GM19438 (cell line): ENCODE results near the gene POC1B.
A peak's percentile ranks its signal among the peaks of the same experiment; 100 is the strongest.

ENCODE experiments used
- ATAC-seq: cut with Tn5 transposase; IDR thresholded peaks from one replicate; pipeline ENCODE4 v1.9.1; 2021; ENCODE audit warnings: low read depth; ENCODE audit not compliant: unreplicated experiment

Gene POC1B

DNA sequence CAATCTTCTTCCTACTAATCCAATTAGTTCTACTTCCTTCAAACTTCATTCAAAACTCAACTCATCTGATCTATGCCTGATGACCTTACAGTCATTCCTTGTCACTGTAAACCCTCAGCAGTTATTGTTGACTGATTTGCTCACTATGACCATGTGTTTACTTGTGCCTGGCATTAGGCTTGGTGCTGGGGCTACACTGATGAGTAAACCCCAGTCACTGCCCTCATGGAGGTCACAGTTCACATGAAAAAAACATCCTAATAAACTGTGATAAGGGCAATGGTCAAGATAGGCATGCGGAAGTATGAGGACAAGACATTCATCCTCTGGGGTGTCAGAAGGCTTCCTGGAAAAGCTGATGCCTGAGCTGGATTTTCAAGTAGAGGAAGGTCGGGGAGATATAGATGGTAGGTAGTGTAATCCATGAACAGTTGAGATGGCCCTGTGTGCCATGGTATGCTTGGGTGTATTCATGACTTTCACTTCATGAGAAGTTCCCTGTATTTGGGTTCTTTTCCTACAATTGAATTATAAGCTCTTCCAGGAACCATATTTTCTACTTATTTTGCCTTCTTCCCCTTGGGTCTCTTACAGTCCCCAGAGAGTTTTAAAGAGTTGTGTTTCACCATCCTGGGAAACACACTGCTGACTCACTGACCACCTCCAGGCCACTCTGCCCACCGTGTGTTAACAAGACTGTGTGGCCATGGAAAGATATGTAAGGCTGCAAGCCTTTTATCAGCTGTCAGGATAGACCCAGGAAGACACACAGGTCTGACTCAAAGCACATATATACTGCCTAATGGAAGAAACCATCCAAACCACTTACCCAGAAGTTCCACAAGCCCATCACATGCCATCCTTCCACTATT lies 134.8 kb downstream of the POC1B start:
- ATAC-seq = no peak

DNA sequence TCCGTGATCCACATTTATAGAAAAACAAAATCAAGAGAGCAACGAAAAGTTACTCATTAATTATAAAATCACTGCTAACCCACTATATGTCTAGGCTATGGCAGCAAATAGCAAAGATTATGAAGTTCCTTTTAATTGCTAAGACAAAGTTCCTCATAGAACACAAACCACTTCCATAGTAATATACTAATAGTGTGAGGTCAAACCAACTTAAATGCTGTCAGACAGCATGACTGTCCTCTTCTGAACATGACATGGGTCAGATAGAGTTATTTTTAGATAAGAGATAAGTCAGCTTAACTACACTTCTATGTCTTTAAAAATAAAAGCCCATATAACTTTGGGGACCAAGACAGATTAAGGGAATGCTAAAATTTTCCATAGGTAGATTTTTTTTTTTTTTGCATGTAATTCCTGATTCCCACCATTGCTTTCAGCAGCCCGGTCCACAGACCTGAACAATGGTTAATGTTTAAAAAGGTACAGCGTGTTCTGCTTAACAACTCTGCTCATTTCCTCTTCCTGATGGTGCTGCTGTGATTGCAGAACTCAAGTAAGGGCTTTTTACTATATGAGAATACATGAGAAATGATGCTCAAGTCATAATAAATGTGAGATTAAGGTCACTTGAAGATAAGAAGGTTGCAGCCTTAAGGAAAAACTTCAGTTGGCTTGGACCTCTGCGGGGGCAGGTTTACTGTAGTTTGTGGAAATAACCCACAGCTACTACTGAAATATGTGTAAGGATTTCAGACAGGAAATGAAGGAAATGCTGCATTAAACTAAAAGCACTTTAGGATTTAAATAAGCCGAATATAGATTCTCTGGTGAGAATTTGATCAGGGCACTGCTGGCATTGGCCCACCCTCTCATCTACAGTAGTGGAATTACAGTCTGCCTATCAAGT lies 135.8 kb downstream of the POC1B start:
- ATAC-seq = peak; percentile 91

DNA sequence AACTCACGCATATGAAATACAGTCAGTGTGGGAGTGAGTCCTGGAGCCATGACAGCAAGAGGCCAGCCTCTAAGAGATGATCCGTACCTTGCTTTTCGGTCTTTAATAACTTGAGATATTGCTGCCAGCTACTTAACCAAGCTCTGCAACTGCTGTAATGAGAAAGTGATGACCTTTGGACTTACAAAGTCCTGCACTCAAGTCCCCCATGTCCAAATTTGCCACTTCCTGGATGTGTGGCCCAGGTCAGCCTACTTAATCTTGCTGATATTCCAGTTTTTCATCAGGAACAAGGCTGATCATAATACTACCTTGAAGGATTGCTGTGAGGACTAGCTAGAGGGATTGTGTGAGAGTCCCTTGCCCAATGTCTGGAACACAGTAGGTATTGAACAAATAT lies 139.7 kb downstream of the POC1B start:
- ATAC-seq = no peak

DNA sequence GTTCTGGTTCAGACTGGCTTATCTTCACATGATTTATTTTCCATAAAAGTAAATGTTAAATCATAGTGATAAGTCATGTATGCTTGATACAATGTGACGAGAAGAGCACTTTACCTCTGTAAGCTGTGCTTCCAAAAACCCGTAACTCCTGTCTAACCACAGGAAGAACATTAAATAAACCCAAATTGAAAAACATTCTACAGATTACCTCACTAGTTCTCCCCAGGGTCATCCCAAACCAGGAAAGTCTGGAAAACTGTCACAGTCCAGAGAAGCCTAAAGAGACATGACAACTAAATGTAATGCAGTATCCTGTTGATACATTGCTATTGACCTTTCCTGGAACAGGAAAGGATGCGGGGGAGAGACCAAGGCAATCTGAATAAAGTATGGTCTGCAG lies 141.0 kb downstream of the POC1B start:
- no peak for ATAC-seq

DNA sequence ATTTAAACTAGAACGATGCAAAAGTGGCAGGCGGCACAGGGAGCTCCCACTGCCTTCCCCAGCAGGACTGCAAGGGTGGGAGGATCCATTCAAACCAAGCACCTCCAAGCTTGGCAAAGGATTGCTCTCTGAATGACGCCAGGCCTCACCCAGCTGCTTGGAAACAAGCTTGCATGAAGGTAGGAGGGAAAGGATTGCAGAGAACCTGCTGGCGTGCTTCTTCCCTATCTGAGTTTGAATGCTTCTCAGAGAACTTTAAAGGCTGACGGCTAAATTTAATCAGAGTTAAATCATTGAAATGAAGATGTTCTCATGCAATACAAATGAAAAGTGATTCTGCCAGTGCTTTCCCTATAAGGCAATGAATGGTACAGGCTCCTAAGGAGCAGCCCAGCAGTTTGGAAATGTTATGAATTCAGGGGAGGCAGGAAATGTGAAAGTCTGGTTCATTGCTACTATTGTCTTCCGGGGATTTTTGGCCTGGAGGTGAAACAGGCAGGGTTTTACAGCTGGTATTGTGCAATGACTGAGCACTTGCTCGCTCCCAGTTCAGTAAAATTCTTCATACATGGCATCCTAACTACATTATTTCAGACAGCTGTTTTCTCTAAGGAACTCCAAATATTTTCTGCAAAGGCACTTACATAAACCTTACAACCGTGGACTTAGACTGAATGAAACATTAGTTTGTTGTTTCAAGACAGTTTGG lies 141.6 kb downstream of the POC1B start:
- no peak for ATAC-seq

DNA sequence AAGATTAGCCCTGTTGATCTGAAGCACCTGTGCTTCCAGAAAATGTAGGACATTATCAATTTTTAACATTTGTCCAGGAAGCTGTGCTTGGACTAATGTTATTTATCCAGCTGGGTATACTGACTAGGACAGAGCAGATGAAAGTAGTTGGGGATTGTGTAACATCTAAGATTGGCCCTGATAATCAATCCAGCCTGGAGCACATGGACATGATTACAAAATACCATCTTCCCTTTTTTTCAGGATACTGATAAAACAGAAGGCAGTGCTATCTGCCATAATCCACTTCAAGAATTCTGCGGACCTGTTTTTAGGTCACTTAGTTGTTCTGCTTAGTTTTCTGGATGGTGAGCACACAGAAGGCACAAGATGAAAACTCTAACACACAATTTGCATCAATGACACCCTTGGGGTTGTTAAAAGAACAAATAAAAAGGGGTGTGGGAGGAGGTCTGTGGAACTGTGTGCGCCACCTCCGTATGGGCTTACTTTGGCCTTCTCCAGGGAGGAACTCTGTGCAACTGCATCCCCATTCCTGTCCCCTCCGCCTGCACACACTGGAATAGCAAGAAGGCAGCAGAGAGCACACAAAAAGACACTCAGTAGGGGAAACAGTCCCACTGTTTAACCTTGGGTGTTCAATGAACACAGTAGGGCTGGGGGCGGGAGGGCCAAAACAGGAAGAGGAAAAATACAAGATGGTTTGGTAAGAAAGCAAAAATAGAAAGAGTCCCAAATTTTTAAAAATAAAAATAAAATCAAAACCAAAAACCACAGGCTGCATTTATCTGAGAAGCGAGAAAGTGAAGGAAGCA lies 142.4 kb downstream of the POC1B start:
- no peak for ATAC-seq

DNA sequence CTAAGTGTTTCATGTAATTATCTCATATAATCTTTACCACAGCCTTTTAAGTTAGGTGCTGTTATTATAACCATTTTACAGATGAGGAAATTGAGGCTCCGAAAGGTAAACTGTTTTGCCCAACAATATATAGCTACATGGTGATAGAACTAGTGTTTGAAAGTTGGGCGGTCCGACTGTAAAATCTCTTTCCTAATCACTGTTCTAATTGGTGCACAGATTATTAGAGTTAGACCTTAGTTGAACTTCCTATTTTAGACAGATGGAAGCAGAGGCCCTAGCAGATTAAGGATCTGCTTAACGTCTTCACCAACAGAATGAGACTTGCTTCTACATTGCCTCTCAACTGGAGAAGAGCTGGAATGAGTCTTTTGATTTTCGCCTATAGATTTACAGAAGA lies 143.5 kb downstream of the POC1B start:
- no peak for ATAC-seq

DNA sequence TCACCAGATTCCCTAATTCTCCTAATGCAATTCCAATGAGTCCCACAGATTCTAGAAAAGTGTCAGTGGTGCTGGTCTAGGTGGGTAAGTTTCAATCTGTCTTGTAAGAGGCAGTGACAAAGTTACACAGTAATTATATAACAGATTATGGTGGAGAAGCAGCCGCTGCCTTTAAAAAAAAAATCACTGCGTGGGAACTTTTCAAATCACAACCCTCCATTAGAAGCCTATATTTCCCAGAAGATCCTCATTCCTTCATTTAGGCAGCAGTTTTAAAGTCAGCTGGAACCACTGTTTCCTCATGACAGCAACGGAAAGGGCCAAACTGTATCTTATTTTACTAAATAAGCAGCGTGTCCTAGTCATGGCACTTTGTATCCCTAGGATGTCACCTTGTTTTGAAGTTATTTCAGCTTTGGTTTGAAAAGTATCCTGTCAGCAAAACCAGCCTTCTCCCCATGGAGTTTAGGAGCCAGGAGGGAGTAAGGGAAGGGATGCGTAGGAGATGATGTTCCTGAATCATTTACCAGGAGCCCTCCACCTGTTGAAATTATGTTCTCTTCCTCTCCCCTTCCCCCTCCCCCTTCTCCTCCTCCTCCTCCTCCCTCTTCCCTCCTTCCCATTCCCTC lies 145.9 kb downstream of the POC1B start:
- no peak for ATAC-seq

DNA sequence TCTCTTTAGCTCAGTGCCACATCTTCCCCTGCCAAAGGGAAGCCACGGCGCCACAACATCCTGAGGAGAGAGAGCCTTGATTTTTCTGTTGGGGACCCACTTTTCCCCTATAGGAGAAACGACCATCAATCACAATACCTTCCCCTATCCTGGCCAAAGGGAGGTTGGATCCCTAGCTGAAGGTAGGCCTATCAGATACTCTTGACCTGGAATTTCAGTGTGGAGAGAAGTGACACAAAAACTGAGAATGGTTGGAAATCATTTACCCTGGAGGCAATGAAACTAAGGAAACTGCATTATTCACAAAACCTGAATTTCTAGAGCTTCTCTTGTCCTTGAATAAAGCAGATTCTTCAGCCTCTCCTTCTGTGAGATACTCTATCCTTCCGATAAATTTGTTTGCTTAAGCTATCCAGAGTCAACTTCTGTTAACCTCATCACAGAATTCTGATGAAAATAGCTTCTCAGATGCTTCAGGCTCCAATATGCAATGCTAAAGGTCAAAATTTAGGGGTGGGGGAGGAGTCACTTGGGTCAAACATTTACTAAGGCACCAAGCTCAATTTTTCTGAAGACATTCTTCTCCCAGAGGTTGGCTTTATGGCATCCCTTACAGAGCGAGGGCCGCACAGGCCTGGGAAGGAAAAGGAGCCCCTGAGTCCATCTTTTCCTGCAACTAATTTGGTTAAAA lies 146.6 kb downstream of the POC1B start:
- no peak for ATAC-seq

DNA sequence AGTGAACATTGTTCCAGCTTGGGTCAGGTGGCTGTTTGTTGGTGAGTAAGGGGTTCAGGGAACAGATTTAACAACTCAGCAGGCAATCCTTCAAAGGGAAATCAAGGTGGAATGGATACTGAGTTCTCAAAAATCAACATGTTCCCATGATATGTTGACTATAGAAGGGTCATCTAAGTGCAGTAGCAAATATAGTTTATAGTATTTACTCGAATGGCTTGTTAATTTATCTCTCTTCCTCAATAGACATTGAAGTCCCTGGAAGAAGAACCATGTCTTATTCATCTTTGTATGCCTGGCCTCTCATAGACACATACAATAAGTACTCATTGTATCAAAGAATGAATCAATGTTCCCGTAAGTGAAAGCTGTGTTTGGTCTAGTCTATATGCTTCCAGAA lies 149.0 kb downstream of the POC1B start:
- ATAC-seq = no peak

DNA sequence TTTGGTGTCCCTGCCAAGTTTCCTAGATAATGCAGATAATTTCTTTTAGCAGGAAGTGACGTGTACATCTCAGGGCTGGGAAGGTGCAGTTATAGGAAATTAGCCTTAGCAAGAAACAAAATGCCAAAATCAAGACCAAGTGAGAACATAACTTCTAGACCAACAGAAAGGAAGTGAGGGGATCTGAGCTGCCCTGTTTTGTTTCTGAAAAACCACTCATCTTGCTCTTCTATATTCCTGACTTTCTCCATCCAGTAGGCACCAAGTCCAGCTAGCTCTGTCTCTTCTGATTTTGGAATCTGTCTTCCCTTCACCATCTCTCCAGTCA lies 149.7 kb downstream of the POC1B start:
- ATAC-seq = no peak

DNA sequence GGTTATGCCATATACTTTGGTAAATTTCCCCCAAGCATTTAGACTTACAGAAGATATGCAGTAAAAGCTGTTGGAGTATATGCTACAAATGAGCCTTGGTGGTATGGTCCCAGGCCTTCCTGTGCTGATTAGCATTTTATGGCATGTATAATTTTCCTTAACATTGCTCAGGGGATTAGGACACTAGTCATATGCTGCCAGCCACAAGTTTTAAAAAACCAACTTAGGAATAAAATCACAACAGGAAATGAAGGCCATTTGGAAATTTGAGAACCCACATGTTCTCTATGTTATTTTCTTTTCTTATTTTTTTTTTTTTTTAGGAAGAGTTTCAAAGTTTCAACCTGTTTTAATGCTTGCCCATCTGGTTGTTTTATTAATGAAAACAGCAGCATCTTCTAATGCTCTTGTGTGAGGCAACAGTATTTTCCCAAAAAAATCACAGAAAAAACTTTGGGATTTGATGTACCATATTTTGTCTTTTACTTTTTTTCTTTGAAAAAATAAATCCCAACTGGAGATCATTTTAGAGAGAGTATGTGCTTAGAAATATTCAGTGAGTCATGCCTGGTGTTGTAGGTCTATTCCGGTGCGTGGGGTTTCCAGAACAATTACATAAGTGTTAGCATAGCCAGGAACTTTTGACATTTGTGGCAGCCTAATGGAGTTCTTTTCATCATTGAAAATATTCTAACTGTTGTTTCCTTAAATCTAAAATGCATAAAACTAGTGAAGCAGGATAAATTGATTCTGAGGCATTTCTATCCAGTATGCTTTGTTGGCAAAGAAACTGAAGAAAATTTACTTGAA lies 151.9 kb downstream of the POC1B start:
- no peak for ATAC-seq

DNA sequence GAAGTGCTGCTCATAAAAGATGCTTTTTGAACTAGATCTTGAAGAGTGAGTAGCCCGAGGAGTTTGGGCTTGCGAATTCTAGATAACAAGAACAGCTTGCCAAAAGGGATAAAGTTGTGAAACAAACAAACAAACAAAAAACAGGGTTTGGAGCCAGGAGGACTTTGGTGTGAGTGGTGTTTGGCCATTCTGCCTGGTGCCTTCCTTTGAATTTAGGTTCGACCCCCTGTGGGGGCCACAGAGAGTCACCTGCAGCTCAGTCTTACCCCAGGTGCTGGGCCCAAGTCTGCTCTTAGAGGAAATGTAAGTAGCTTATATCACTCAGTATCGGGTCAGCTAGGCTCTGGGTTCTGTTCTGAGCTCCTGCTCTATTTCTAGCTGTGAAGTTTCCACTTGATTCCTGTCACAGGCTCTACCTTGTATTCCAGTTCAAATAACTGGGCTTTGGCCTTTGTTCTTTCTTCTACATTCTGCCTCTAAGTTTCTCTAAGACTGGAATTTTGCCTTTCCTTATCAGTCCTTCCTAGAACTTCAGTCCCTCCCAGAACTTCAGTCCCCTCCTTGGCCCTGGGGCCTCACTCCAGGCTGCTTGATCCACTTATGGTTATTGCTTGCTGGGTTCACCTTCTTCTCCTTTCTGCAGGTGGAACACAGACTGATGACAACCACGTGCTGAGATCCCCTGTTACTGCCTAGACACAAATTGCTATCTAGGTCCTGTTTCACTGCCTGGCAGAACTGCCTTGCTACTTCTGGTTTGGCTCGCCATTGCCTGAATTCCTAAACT lies 153.1 kb downstream of the POC1B start:
- ATAC-seq = no peak

DNA sequence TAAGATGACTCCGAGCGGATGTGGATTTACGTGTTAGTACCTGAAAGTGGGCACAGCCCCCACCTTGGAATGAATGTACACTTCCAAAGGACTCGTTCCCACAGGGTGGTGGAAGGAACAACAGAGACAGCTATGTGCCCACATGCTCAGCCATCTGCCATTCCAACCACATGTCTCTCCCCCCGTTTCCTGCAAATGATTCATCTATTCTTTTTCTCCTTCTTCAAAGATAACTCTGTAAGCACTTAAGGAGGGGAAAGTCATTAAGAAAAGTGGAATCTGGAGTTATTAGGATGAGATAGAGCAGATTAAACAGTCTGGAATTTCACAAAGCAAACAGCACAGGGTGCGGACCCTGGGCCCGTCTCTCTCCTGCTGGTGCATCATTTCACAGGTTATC lies 155.0 kb downstream of the POC1B start:
- no peak for ATAC-seq

DNA sequence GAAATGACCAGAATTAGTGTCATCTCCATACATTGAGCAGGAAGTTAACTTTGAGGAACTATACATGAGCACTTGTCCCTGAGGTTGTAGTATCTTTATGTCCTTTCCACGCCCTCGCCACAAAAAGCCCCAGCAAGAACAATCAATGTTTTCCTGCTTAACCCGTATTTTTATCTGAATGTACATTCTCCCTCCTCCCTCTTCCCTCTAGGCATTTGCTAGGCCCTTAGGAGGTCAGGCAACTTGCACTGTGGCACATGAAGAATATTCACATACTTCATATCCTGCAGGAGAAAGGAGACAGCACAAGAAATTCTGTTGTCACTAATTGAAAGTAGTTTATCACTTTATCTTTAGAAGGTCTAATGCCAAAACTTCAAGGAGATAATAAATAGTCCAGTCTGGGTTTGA lies 155.4 kb downstream of the POC1B start:
- ATAC-seq = no peak
